Glomerular visceral epithelial cell (primary cell): ENCODE results near the gene CD248.
"Not testable (repeated sequence)": the region's sequence is repeated elsewhere in the genome, so short reads cannot be mapped to it uniquely, and the experiment has no call there.

ENCODE experiments used
- DNase-seq: peaks from one replicate; pipeline ENCODE4 v3.0.0-alpha.2; 2016; ENCODE audit errors: extremely low spot score

Gene CD248

GRCh38 chr11:66313321-66314185 lies 3.3 kb downstream of the CD248 start:
- no peak for DNase-seq

GRCh38 chr11:66312549-66313320 lies 4.1 kb downstream of the CD248 start:
- peak; percentile 98 for DNase-seq

- DNase-seq = peak; percentile 91
These were observed 4.8 kb downstream of the CD248 start for GRCh38 chr11:66311965-66312548.

- DNase-seq = no peak
These were observed 5.3 kb downstream of the CD248 start for GRCh38 chr11:66311470-66311964.

- DNase-seq = not testable (repeated sequence)
These were observed 5.9 kb downstream of the CD248 start for GRCh38 chr11:66310803-66311440.

GRCh38 chr11:66310324-66310723 lies 6.5 kb downstream of the CD248 start:
- no peak for DNase-seq

GRCh38 chr11:66309475-66309874 lies 7.4 kb downstream of the CD248 start:
- no peak for DNase-seq

GRCh38 chr11:66302656-66303055 lies 14.2 kb downstream of the CD248 start:
- DNase-seq = no peak

GRCh38 chr11:66299186-66299585 lies 17.7 kb downstream of the CD248 start:
- no peak for DNase-seq

GRCh38 chr11:66297610-66298009 lies 19.2 kb downstream of the CD248 start:
- no peak for DNase-seq

GRCh38 chr11:66294626-66295620 lies 21.9 kb downstream of the CD248 start:
- no peak for DNase-seq

GRCh38 chr11:66293777-66294625 lies 22.8 kb downstream of the CD248 start:
- DNase-seq = no peak

GRCh38 chr11:66293352-66293751 lies 23.5 kb downstream of the CD248 start:
- DNase-seq = no peak

GRCh38 chr11:66292543-66293332 lies 24.1 kb downstream of the CD248 start:
- no peak for DNase-seq

GRCh38 chr11:66291706-66292542 lies 24.9 kb downstream of the CD248 start, which contains the start of gene TMEM151A:
TMEM151A (plus strand) TSS chr11:66291894; CDS start chr11:66292014, 120 bp downstream.
- DNase-seq = no peak

GRCh38 chr11:66291303-66291705 lies 25.5 kb downstream of the CD248 start:
- no peak for DNase-seq

GRCh38 chr11:66290330-66290621 lies 26.6 kb downstream of the CD248 start:
- DNase-seq = no peak
